GM18511 (cell line): ENCODE measurements around the gene CUBN.

Source experiments
- ATAC-seq: cut with Tn5 transposase; IDR thresholded peaks from one replicate; pipeline ENCODE4 v1.9.1; 2021; ENCODE audit warnings: mild to moderate bottlenecking, moderate library complexity; ENCODE audit not compliant: unreplicated experiment

Gene CUBN

GRCh38 chr10:16995867-16996529 is 133.6 kb downstream of the CUBN start:
- ATAC-seq = no peak

GRCh38 chr10:16993186-16993585 is 136.4 kb downstream of the CUBN start:
- ATAC-seq = no peak

GRCh38 chr10:16992611-16993119 is 136.9 kb downstream of the CUBN start:
- ATAC-seq = no peak

GRCh38 chr10:16991011-16991410 is 138.6 kb downstream of the CUBN start:
- no peak for ATAC-seq

- no peak for ATAC-seq
Observed at GRCh38 chr10:16989826-16990293, 139.8 kb downstream of the CUBN start.

GRCh38 chr10:16988900-16989299 is 140.7 kb downstream of the CUBN start:
- no peak for ATAC-seq

GRCh38 chr10:16987976-16988610 is 141.5 kb downstream of the CUBN start:
- ATAC-seq = no peak

GRCh38 chr10:16987206-16987621 is 142.4 kb downstream of the CUBN start:
- ATAC-seq = no peak

- ATAC-seq = no peak
Observed at GRCh38 chr10:16986406-16987205, 143.0 kb downstream of the CUBN start.

- ATAC-seq = no peak
Observed at GRCh38 chr10:16986082-16986405, 143.6 kb downstream of the CUBN start.

- ATAC-seq = no peak
Observed at GRCh38 chr10:16984242-16984641, 145.4 kb downstream of the CUBN start.

- ATAC-seq = no peak
Observed at GRCh38 chr10:16976803-16977202, 152.8 kb downstream of the CUBN start.

GRCh38 chr10:16975188-16975587 is 154.4 kb downstream of the CUBN start:
- no peak for ATAC-seq

- ATAC-seq = no peak
Observed at GRCh38 chr10:16968416-16969041, 161.1 kb downstream of the CUBN start.

GRCh38 chr10:16967866-16968415 is 161.7 kb downstream of the CUBN start:
- no peak for ATAC-seq

- no peak for ATAC-seq
Observed at GRCh38 chr10:16966991-16967865, 162.4 kb downstream of the CUBN start.

GRCh38 chr10:16965740-16966447 is 163.7 kb downstream of the CUBN start:
- ATAC-seq = no peak

GRCh38 chr10:16965344-16965616 is 164.3 kb downstream of the CUBN start:
- no peak for ATAC-seq

GRCh38 chr10:16964576-16965343 is 164.9 kb downstream of the CUBN start:
- ATAC-seq = no peak
